Prostate gland (tissue), 2 donors: ENCODE results near the gene TBCK.

Experiments used
- CTCF ChIP-seq, 4 experiments: fragments of 200-600 bp in 2 of 4; fragments of 450-650 bp in 2 of 4; sonication (generic) in 2 of 4; IDR thresholded peaks; 1 replicate in 3 of 4; 2 replicates in 1 of 4; pipeline ENCODE4 v1.5.1; 2016 to 2019; ENCODE audit warnings: antibody characterized with exemption in 4 of 4, mild to moderate bottlenecking in 2 of 4, moderate library complexity in 2 of 4
- POLR2A ChIP-seq: fragments of 450-650 bp; IDR thresholded peaks from one replicate; pipeline ENCODE4 v1.6.1; 2016; ENCODE audit warnings: antibody characterized with exemption, mild to moderate bottlenecking

GRCh38 chr4:106264331-106264728 is 51.7 kb downstream of the TBCK start:
- no peak for TF ChIP-seq CTCF (IDR thresholded peaks at IDR 0.05)
- TF ChIP-seq POLR2A: no peak
